ENCODE results near the gene KCNIP1.

KCNIP1 gene

GRCh38 chr5:170715141-170715540 is 211.3 kb downstream of the KCNIP1 start:
- no peak for DNase-seq (ENCODE audit: extremely low spot score)
- ChIA-PET CTCF (interaction anchor here (0.6 to 1.0 kb wide), 2 partner anchors 13 to 27 kb away, joined by 3 read pairs; no protein-coding TSS in a partner anchor), POLR2A (no interaction called here)
- no peak for TF ChIP-seq CTCF (IDR thresholded peaks at IDR 0.05; ENCODE audit: control extremely low read depth, extremely low read depth, low read depth, missing control alignments)

- DNase-seq (ENCODE audit: extremely low spot score): no peak
- CTCF ChIA-PET: no interaction called here
- no peak for TF ChIP-seq CTCF (IDR thresholded peaks at IDR 0.05; ENCODE audit: control extremely low read depth, extremely low read depth, low read depth, missing control alignments)
- POLR2A ChIA-PET: no interaction called here
These were observed 212.6 kb downstream of the KCNIP1 start for GRCh38 chr5:170716396-170716795.

GRCh38 chr5:170719551-170719950 is 215.7 kb downstream of the KCNIP1 start:
- DNase-seq (ENCODE audit: extremely low spot score): no peak
- POLR2A ChIA-PET: no interaction called here
- CTCF ChIA-PET: no interaction called here
- TF ChIP-seq CTCF (IDR thresholded peaks at IDR 0.05; ENCODE audit: control extremely low read depth, extremely low read depth, low read depth, missing control alignments): no peak

GRCh38 chr5:170720179-170720578 is 216.4 kb downstream of the KCNIP1 start:
- no peak for TF ChIP-seq CTCF (IDR thresholded peaks at IDR 0.05; ENCODE audit: control extremely low read depth, extremely low read depth, low read depth, missing control alignments)
- ChIA-PET CTCF (interaction anchor here (1.1 kb wide), 1 partner anchor 82 kb away, joined by 3 read pairs; no protein-coding TSS in a partner anchor), POLR2A (no interaction called here)

GRCh38 chr5:170720984-170721383 is 217.2 kb downstream of the KCNIP1 start:
- CTCF ChIA-PET: interaction anchor here (1.1 kb wide), 1 partner anchor 82 kb away, joined by 3 read pairs; no protein-coding TSS in a partner anchor
- TF ChIP-seq CTCF (IDR thresholded peaks at IDR 0.05; ENCODE audit: control extremely low read depth, extremely low read depth, low read depth, missing control alignments): no peak
- POLR2A ChIA-PET: no interaction called here
- no peak for DNase-seq (ENCODE audit: extremely low spot score)

More at GRCh38 chr5:170720179-170720578, 216.4 kb downstream of the KCNIP1 start:
- DNase-seq (ENCODE audit: extremely low spot score): no peak

- no peak for DNase-seq (ENCODE audit: extremely low spot score)
- CTCF ChIA-PET: no interaction called here
- POLR2A ChIA-PET: no interaction called here
- TF ChIP-seq CTCF (IDR thresholded peaks at IDR 0.05; ENCODE audit: control extremely low read depth, extremely low read depth, low read depth, missing control alignments): no peak
These were observed 217.9 kb downstream of the KCNIP1 start for GRCh38 chr5:170721681-170722080.

- no peak for DNase-seq (ENCODE audit: extremely low spot score)
- ChIA-PET POLR2A (no interaction called here), CTCF (no interaction called here)
- no peak for TF ChIP-seq CTCF (IDR thresholded peaks at IDR 0.05; ENCODE audit: control extremely low read depth, extremely low read depth, low read depth, missing control alignments)
These were observed 218.5 kb downstream of the KCNIP1 start for GRCh38 chr5:170722316-170722715.

Measured in GM10248 (cell line).